K562 (cell line): ENCODE data around the gene ADGRB2. TPM values are rescaled to one million over a fixed set of nuclear protein-coding genes. Genes with fewer than 3 reads are reported as not detected.

Source experiments
- CHD4 ChIP-seq: fragments of 200-600 bp; sonication (generic); IDR thresholded peaks from 3 replicates; pipeline ENCODE4 v1.6.1; 2012; ENCODE audit warnings: low read depth, mild to moderate bottlenecking, mixed read lengths, low read length, inconsistent platforms; ENCODE audit not compliant: insufficient read depth, insufficient replicate concordance, poor library complexity, severe bottlenecking
- LCOR ChIP-seq: sonication (generic); formaldehyde crosslinking; IDR thresholded peaks from 2 replicates; pipeline ENCODE4 v1.8.0; 2022; ENCODE audit warnings: mild to moderate bottlenecking, missing genetic modification reagents
- MAFF ChIP-seq: IDR thresholded peaks from 2 replicates; pipeline ENCODE4 v1.6.1; 2012; ENCODE audit warnings: low read length, improper control_type of control experiment
- MCM2 ChIP-seq: fragments of 450-650 bp; IDR thresholded peaks from 2 replicates; pipeline ENCODE4 v1.6.1; 2017; ENCODE audit warnings: low read depth, mild to moderate bottlenecking
- MTF1 ChIP-seq: fragments of 250-450 bp; sonication (Bioruptor Pico); IDR thresholded peaks from 2 replicates; pipeline ENCODE4 v1.9.0; 2021; ENCODE audit warnings: moderate library complexity, mild to moderate bottlenecking, inconsistent platforms, borderline replicate concordance
- POLR2AphosphoS5 ChIP-seq: IDR thresholded peaks from 2 replicates; pipeline ENCODE4 v1.6.1; 2011; ENCODE audit warnings: mild to moderate bottlenecking, low read depth, low read length, moderate library complexity; ENCODE audit not compliant: control insufficient read depth, insufficient read depth
- SRF ChIP-seq, 2 experiments: fragments of 250-450, 450-650 bp in 1 of 2; sonication (Bioruptor Pico) in 1 of 2; sonication (generic) in 1 of 2; formaldehyde crosslinking; IDR thresholded peaks; 2 replicates each; pipeline versions ENCODE4 v1.5.0 to v1.5.1; 2020 to 2022; ENCODE audit warnings: mild to moderate bottlenecking in 1 of 2, missing genetic modification reagents in 1 of 2
- ZNF445 ChIP-seq: fragments of 250-450 bp; sonication (Bioruptor Pico); IDR thresholded peaks from 2 replicates; pipeline ENCODE4 v1.4.0; 2020; ENCODE audit warnings: low read depth, mild to moderate bottlenecking, moderate library complexity
- polyA plus RNA-seq, 8 experiments: library from polyadenylated mRNA; depleted of rRNA in 4 of 8; stranded (reverse) in 5 of 8; unstranded in 3 of 8; fragments of >200 nt; fragmentation: Nextera tagmentation in 2 of 8; fragmentation: Illumina TruSeq in 1 of 8; extraction: Ambion mirVana in 2 of 8; extraction: Trizol in 1 of 8; gene quantifications; 2 replicates each; pipeline versions ENCODE4 v1.2.1 to v1.2.3, GENCODE V29; 2011 to 2014; ENCODE audit warnings: inconsistent platforms in 1 of 8, missing spikeins in 1 of 8
- total RNA-seq, 7 experiments: library from RNA; depleted of rRNA in 6 of 7; stranded (reverse); fragments of >200 nt in 6 of 7; fragmentation: Illumina TruSeq in 2 of 7; extraction: Trizol in 2 of 7; gene quantifications; 2 replicates each; pipeline versions ENCODE4 v1.2.1 to v1.2.3, GENCODE V29; 2011 to 2021; ENCODE audit warnings: low replicate concordance in 1 of 7
- TF ChIP-seq, protein P1 (sequence below): fragments of 250-450 bp; sonication (Bioruptor Pico); IDR thresholded peaks from 2 replicates; pipeline ENCODE4 v1.4.0; 2020; ENCODE audit warnings: mild to moderate bottlenecking, moderate library complexity, borderline replicate concordance
- TF ChIP-seq, protein P2 (sequence below): fragments of 450-650 bp; IDR thresholded peaks from 2 replicates; pipeline ENCODE4 v1.6.1; 2016; ENCODE audit warnings: missing biosample characterization, missing genetic modification characterization

ADGRB2 gene
- total and polyA plus RNA-seq, 9 of the 15 experiments (the other 6 are each of a cell fraction or from before 2014, with no cell fraction given) = 0.04 to 0.23 (median 0.20) TPM; not detected in 2

DNA sequence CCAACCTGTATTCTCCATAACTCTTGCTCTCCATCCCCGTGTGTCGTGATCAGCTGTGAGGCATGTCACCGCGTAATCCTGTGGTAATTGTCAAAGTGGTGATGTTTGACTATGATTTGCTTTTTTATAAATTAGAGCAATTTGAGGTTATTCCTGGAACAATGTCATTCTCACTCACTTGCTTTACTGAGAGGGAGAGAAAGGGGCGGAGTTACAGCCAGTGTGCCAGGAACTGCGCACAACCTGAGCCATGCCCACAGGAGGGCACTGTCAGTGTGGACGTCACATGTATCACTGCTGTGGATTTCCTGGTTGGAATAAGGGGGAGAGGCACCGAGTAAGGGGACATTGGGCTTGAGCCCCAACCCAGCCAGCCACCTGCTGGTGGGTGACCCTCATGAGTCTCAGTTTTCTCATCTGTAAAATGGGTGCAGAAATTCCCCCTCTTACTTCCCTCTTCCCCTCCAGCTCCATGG, 6.9 kb downstream of the ADGRB2 start (continued):
- TF ChIP-seq MCM2 (no peak), SRF (CRISPR knock-in tag; IDR thresholded peaks at IDR 0.05) (no peak), POLR2AphosphoS5 (no peak), CHD4 (peak; percentile 82), MTF1 (CRISPR knock-in tag) (no peak), ZNF445 (CRISPR knock-in tag) (no peak), MAFF (no peak), LCOR (CRISPR knock-in tag) (no peak)
- TF ChIP-seq, protein P1, sequence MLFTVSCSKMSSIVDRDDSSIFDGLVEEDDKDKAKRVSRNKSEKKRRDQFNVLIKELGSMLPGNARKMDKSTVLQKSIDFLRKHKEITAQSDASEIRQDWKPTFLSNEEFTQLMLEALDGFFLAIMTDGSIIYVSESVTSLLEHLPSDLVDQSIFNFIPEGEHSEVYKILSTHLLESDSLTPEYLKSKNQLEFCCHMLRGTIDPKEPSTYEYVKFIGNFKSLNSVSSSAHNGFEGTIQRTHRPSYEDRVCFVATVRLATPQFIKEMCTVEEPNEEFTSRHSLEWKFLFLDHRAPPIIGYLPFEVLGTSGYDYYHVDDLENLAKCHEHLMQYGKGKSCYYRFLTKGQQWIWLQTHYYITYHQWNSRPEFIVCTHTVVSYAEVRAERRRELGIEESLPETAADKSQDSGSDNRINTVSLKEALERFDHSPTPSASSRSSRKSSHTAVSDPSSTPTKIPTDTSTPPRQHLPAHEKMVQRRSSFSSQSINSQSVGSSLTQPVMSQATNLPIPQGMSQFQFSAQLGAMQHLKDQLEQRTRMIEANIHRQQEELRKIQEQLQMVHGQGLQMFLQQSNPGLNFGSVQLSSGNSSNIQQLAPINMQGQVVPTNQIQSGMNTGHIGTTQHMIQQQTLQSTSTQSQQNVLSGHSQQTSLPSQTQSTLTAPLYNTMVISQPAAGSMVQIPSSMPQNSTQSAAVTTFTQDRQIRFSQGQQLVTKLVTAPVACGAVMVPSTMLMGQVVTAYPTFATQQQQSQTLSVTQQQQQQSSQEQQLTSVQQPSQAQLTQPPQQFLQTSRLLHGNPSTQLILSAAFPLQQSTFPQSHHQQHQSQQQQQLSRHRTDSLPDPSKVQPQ (CRISPR knock-in tag) = no peak
- TF ChIP-seq, protein P2, sequence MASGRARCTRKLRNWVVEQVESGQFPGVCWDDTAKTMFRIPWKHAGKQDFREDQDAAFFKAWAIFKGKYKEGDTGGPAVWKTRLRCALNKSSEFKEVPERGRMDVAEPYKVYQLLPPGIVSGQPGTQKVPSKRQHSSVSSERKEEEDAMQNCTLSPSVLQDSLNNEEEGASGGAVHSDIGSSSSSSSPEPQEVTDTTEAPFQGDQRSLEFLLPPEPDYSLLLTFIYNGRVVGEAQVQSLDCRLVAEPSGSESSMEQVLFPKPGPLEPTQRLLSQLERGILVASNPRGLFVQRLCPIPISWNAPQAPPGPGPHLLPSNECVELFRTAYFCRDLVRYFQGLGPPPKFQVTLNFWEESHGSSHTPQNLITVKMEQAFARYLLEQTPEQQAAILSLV (tag) = peak; percentile 8; the same call in 1 of the 2 replicates
